ENCODE data around the gene SBNO1.

SBNO1 gene

DNA sequence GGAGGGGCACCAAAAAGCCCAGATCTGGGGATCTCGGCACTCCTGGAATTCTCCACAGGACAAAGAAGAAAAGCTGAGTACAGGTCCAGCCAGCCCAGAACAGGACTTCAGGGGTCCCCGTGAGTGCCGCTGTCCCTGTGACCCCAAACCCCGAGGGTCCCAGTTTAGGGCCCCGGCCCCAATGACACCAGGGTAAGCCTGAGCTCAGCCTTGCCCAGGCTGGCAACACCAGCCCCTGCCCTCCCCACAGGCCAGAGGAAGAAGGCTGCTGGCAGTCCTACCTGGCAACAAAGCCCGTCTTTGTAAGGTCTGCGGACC is 94.8 kb downstream of the SBNO1 start:
- peaks cover 25% of the 10 kb centered on the region for H3K36me3 ChIP-seq (ENCODE audit: insufficient read depth, low read length)
- no peaks in the 10 kb centered on the region for H3K27me3 ChIP-seq (ENCODE audit: insufficient read depth, low read length)
- peaks cover 30% of the 10 kb centered on the region for H3K4me1 ChIP-seq (ENCODE audit: insufficient read depth, low read length)
- peak overlapping the region; percentile 67 for H3K4me3 ChIP-seq (ENCODE audit: low read length)
- no peaks in the 10 kb centered on the region for H3K9me3 ChIP-seq (ENCODE audit: low read length)
- H2AFZ ChIP-seq (ENCODE audit: low read depth, low read length) = no peak overlapping the region

DNA sequence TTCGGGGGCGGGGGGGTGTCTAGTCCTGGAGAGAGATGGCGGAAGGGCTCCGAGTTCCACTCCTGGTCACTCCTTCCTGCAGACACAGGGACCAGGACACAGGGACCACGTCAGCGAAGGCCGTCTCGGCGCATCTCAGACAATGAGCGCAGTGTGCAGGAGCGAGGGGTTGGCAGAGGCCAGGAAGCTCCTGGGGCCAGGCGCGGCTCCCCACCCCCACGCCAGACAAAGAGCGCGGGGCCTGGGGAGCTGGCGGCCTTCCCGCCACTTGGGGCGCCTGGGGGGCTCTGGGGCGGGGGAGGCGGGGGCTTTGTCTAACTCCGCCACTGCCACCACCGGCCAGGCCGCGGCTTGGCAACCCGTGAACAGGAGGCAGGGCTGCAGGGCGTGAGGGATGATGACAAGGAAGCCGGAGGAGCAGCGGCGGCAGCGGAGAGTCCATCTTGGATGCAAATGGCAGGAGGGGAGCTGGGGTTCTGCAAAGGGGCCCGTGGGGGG is 95.2 kb downstream of the SBNO1 start:
- Histone ChIP-seq H3K9me3 (ENCODE audit: low read length) (no peaks in the 10 kb centered on the region), H2AFZ (ENCODE audit: low read depth, low read length) (no peak overlapping the region), H3K4me1 (ENCODE audit: insufficient read depth, low read length) (peaks cover 30% of the 10 kb centered on the region)

DNA sequence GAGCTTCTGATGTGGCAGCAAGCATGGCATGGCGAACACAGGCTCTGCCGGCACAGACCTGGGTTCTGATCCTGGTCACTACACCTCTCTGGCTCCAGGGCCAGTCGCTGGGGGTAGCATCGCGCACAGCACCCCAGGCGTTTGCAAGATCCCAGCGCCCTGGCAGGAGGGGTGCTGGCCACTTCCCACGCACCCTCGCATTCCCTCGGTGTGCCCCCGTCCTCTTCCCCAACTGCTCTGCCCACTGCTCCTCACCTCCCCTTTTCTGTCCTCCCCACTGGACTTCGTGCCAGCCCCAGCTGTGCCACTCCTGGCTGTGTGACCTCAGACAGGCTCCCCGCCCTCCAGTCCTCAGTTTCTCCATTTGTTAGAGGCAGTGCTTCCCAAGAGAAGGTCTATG is 95.8 kb downstream of the SBNO1 start:
- H3K4me1 ChIP-seq (ENCODE audit: insufficient read depth, low read length) = peaks cover 30% of the 10 kb centered on the region
- H2AFZ ChIP-seq (ENCODE audit: low read depth, low read length) = no peak overlapping the region
- no peaks in the 10 kb centered on the region for H3K9me3 ChIP-seq (ENCODE audit: low read length)
- H3K36me3 ChIP-seq (ENCODE audit: insufficient read depth, low read length) = peaks cover 33% of the 10 kb centered on the region
- peak overlapping the region; percentile 8 for H3K4me3 ChIP-seq (ENCODE audit: low read length)
- H3K27me3 ChIP-seq (ENCODE audit: insufficient read depth, low read length) = no peaks in the 10 kb centered on the region

More for the DNA sequence above, 95.2 kb downstream of the SBNO1 start:
- peak overlapping the region; percentile 67 for H3K4me3 ChIP-seq (ENCODE audit: low read length)
- no peaks in the 10 kb centered on the region for H3K27me3 ChIP-seq (ENCODE audit: insufficient read depth, low read length)
- H3K36me3 ChIP-seq (ENCODE audit: insufficient read depth, low read length) = peaks cover 29% of the 10 kb centered on the region

DNA sequence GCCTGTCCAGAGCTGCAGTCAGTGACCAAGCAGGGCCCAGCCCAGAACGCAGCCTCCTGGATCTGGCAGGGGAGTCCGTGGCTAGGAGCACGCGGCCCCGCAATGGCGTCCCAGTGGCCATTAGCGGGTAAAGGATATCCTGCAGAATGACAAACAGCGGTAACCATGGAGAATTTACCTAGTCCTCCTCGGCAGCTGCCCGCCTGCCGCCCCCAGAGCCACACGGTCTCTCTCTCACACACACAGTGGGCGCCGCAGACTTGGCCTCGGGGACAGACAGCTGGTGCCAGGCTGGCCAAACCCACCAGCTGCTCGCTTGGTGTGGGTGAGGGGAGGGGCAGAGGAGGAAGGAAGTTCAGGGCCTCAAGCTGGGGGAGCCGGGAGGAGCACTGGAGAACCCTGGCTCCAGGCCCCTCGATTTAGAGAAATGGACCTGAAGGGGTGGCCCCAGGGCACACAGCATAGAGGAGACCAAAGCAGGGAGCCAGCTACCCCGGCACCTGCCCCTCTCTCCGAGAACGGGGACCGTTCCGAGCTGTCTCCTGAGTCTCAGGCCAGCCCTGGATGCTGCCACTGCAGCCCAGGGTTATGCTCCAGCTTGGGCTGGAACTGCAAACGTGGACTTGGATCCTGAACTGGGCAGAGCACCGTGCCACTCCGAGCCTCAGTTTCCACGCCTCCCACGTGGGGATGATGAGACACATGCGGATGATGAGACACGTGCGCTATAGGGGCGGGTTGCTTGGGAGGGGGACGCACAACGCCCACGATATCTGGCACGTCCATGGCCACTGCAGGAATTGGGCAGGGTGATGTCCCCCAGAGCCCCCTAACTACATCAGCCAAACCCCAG is 96.4 kb downstream of the SBNO1 start:
- Histone ChIP-seq H2AFZ (ENCODE audit: low read depth, low read length) (no peak overlapping the region), H3K27me3 (ENCODE audit: insufficient read depth, low read length) (no peaks in the 10 kb centered on the region)

DNA sequence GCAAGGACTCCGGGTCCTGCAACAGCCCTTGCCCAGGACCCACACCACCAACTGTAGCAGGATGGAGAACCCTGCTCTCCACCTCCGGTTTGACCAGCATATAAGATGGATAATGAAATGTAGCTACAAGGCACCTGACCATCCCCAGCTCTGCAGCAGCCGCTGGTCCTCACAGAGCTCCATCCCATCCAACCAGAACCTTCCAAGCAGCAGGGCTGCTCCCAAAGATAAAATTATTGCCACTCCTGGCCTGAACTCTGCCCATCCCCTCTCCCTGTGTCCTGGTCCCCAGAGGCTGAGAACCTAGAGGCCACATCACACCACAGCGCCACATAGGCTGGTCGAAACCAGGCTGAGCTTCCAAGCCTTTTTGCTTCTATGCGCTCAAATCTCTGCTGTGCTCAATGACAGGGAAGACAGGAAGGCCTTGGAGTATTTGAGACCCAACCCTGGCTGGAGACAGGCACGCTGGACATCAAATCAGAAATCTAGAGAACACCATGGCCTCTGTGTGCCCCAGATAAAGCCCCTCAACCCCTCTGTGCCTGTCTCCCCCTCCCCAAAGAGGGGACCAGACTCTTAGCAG is 97.2 kb downstream of the SBNO1 start:
- H2AFZ ChIP-seq (ENCODE audit: low read depth, low read length) = no peak overlapping the region
- H3K4me1 ChIP-seq (ENCODE audit: insufficient read depth, low read length) = peaks cover 21% of the 10 kb centered on the region
- H3K36me3 ChIP-seq (ENCODE audit: insufficient read depth, low read length) = peaks cover 45% of the 10 kb centered on the region
- no peaks in the 10 kb centered on the region for H3K27me3 ChIP-seq (ENCODE audit: insufficient read depth, low read length)
- no peaks in the 10 kb centered on the region for H3K9me3 ChIP-seq (ENCODE audit: low read length)
- H3K4me3 ChIP-seq (ENCODE audit: low read length) = no peak overlapping the region

More for the DNA sequence above, 96.4 kb downstream of the SBNO1 start:
- peaks cover 39% of the 10 kb centered on the region for H3K36me3 ChIP-seq (ENCODE audit: insufficient read depth, low read length)
- H3K9me3 ChIP-seq (ENCODE audit: low read length) = no peaks in the 10 kb centered on the region
- H3K4me3 ChIP-seq (ENCODE audit: low read length) = no peak overlapping the region
- H3K4me1 ChIP-seq (ENCODE audit: insufficient read depth, low read length) = peaks cover 29% of the 10 kb centered on the region

DNA sequence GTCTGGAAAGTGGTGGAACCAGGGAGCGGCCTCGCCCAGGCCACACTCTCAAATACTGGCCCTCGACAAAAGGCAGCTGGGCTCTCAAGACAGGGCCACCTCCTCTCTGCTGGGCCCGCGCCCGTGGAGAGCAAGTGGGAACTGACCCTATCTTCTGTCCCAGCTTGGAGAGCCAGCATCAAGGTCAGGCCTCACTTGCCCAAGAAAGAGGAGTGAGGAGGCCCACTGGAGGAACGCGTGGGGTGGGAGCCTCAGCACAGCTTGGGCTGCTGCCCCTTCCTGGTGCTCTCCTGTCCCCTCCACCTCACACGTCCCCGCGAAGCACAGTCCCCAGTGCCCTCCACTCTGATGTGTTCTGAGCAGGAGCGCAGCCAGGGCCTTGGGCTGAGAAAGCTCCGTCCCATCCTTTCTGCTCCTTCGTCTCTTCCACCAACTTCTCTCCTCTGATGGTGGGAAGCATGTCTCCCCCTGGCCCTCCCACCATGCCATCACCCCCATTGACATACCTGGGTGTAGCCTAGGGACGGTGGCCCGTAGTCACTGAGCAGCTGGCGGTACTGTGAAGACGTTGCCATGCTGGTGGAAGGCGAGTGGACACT is 97.9 kb downstream of the SBNO1 start:
- H3K4me3 ChIP-seq (ENCODE audit: low read length) = no peak overlapping the region
- no peaks in the 10 kb centered on the region for H3K9me3 ChIP-seq (ENCODE audit: low read length)
- no peak overlapping the region for H2AFZ ChIP-seq (ENCODE audit: low read depth, low read length)
- peaks cover 19% of the 10 kb centered on the region for H3K4me1 ChIP-seq (ENCODE audit: insufficient read depth, low read length)
- H3K36me3 ChIP-seq (ENCODE audit: insufficient read depth, low read length) = peaks cover 52% of the 10 kb centered on the region
- H3K27me3 ChIP-seq (ENCODE audit: insufficient read depth, low read length) = no peaks in the 10 kb centered on the region

DNA sequence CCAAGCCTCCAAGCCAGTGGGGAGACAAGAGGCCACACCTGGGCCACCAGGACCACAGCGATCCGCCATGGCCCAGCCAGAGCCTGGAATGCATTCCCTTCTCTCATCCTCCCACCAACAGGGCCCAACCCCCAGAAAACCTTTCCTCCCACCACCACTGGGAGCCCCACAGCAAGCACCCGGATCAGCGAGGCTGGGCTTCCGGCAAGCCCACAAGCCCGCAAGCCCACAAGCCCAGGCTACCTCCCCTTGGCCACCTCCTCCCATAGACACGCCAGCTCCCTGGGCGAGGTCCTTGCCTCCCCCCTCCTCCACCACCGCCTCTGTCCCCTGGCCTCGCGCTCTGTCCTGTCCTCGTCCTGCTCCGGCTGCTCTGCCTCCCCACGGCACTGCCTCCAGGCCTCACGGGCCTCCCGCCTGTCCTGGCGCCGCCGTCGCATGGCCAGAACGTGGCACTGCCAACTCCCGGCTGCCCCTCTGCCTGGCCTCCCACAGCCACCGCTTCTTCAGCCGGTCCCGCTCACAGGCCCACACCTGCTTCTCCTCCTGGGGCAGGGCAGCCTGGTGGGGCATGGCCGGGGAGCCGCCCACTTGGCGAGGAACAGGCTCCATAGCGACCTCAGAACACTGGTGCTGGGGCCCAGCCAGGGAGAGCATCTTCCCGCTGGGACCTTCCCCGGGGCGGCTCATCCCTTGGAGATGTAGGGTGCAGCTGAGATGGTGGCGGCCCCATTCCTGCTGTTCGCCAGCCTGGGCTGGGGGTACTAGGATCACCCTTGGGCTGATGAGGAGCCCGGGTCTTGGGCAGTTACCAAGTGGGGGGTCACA is 98.6 kb downstream of the SBNO1 start:
- Histone ChIP-seq H2AFZ (ENCODE audit: low read depth, low read length) (no peak overlapping the region), H3K27me3 (ENCODE audit: insufficient read depth, low read length) (no peaks in the 10 kb centered on the region), H3K36me3 (ENCODE audit: insufficient read depth, low read length) (peaks cover 59% of the 10 kb centered on the region), H3K4me3 (ENCODE audit: low read length) (no peak overlapping the region), H3K4me1 (ENCODE audit: insufficient read depth, low read length) (peaks cover 19% of the 10 kb centered on the region), H3K9me3 (ENCODE audit: low read length) (no peaks in the 10 kb centered on the region)

DNA sequence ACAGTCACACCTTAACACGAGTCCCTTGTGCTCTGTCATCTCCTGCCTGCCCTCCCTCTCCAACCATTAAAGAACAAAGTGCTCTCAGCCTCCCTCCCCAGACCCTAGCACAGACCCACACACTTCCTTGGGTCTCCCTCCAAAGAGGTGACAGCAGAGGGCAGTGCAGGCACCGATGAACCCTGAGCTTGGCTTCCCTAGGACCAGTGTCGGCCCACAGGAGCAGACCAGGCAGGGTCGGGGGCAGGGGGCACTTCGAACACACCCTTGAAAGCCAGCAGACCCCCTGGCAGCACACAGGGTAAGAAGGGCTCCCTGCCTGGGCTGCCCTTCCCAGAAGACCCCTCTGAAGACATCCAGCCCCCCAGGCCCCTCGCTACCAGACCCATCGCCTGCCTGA is 100.0 kb downstream of the SBNO1 start:
- H3K4me3 ChIP-seq (ENCODE audit: low read length) = no peak overlapping the region
- no peaks in the 10 kb centered on the region for H3K9me3 ChIP-seq (ENCODE audit: low read length)
- no peaks in the 10 kb centered on the region for H3K27me3 ChIP-seq (ENCODE audit: insufficient read depth, low read length)
- peaks cover 73% of the 10 kb centered on the region for H3K36me3 ChIP-seq (ENCODE audit: insufficient read depth, low read length)
- no peak overlapping the region for H2AFZ ChIP-seq (ENCODE audit: low read depth, low read length)
- peaks cover 10% of the 10 kb centered on the region for H3K4me1 ChIP-seq (ENCODE audit: insufficient read depth, low read length)

DNA sequence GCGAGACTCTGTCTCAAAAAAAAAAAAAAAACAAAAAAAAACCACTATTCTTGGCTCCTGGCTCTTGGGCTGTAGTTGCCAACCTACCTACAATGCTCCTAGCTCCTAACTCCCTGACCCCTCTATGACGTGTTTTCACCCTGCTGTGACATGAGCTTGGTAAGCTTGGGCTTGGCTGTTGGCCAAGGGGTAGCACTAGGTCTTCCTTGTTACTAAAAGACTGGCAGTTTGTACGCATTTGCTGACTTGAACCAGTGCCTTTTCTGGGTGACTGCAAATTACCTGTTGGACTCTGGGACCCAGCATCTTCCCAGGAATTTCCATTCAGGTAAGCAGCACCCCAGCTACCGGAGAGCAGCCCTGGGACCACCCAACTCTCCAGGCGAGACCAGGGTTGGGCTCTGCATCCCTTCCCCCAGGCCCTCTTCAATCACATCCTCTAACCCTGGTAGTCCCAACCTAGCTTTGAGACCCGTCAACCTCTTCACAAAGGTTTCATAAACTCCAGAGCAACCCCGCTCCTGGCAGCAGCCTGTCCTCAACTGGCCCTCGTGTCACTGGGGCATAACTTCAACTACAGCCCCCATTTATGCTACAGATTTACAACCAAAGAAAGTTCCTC is 101.3 kb downstream of the SBNO1 start:
- H3K4me1 ChIP-seq (ENCODE audit: insufficient read depth, low read length) = peaks cover under 1% of the 10 kb centered on the region
- peaks cover 85% of the 10 kb centered on the region for H3K36me3 ChIP-seq (ENCODE audit: insufficient read depth, low read length)
- H3K27me3 ChIP-seq (ENCODE audit: insufficient read depth, low read length) = no peaks in the 10 kb centered on the region
- H3K9me3 ChIP-seq (ENCODE audit: low read length) = no peaks in the 10 kb centered on the region
- no peak overlapping the region for H3K4me3 ChIP-seq (ENCODE audit: low read length)
- no peak overlapping the region for H2AFZ ChIP-seq (ENCODE audit: low read depth, low read length)

DNA sequence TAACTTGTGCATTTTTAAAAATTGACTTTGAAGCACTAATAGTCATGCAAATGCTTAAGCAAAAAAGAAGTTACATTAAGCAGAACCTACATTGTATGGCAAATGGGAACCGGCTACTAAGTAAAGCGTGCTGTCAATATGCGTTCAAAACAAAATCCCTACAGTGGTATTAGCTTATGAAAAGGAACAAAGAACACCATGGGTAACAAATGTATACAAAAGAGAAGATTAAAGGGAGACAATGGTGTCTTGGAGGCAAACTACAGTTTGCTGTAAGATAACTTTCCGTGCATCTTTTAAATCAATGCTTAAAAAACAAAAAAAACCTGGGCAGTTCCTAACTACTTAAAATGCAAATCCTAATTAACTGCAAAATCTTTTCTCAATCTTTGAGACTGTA is 103.5 kb downstream of the SBNO1 start:
- Histone ChIP-seq H2AFZ (ENCODE audit: low read depth, low read length) (no peak overlapping the region), H3K4me1 (ENCODE audit: insufficient read depth, low read length) (no peaks in the 10 kb centered on the region), H3K4me3 (ENCODE audit: low read length) (no peak overlapping the region), H3K9me3 (ENCODE audit: low read length) (no peaks in the 10 kb centered on the region), H3K27me3 (ENCODE audit: insufficient read depth, low read length) (no peaks in the 10 kb centered on the region), H3K36me3 (ENCODE audit: insufficient read depth, low read length) (peaks cover 89% of the 10 kb centered on the region)

DNA sequence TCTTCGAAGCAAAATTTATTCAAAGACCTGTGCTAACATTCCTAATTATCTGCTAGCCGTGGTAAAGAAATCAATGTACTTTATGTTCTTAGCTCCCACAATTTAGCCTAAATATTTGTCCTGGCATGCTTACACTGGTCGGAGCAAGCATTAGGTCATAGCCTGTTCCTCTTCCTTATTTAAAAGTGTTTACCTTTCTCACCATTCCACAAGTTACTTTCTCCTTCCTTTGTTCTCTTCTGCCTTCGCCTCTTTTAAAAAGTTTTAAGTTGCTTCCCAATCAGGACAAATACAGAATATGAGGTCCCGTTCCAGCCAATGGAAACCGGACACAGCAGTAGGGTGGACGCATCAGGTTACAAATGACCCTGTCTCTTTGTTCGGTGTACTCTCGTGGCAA is 104.6 kb downstream of the SBNO1 start:
- no peaks in the 10 kb centered on the region for H3K4me1 ChIP-seq (ENCODE audit: insufficient read depth, low read length)
- H3K9me3 ChIP-seq (ENCODE audit: low read length) = no peaks in the 10 kb centered on the region
- H3K27me3 ChIP-seq (ENCODE audit: insufficient read depth, low read length) = no peaks in the 10 kb centered on the region
- H2AFZ ChIP-seq (ENCODE audit: low read depth, low read length) = no peak overlapping the region
- peaks cover 88% of the 10 kb centered on the region for H3K36me3 ChIP-seq (ENCODE audit: insufficient read depth, low read length)
- H3K4me3 ChIP-seq (ENCODE audit: low read length) = no peak overlapping the region

DNA sequence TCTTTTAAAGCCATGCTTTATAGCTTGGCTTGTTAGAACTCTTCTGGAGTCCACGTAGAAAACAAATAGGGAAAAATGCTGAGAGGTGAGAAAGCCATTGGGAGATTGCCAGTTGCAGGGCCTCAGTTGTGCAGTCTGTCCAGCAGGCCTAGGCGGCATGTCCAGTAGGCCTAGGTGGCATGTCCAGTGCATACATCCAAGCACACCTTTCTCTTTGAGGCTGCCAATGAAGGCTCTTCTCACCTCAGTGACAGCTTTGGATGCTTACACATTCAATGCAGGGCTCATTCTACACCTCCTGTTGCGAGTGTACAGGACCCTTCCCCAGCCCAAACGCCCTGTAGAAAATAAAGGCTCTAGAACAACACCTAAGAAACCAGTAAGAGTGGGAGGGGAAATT is 106.1 kb downstream of the SBNO1 start:
- Histone ChIP-seq H2AFZ (ENCODE audit: low read depth, low read length) (no peak overlapping the region), H3K36me3 (ENCODE audit: insufficient read depth, low read length) (peaks cover 88% of the 10 kb centered on the region), H3K4me1 (ENCODE audit: insufficient read depth, low read length) (no peaks in the 10 kb centered on the region), H3K4me3 (ENCODE audit: low read length) (no peak overlapping the region), H3K9me3 (ENCODE audit: low read length) (no peaks in the 10 kb centered on the region), H3K27me3 (ENCODE audit: insufficient read depth, low read length) (no peaks in the 10 kb centered on the region)
